ENCODE data around the gene CELF3. TPM values are rescaled to one million over a fixed set of nuclear protein-coding genes. Genes with fewer than 3 reads are reported as not detected.

Gene CELF3
- total RNA-seq, 2 experiments from 2014 or later = not detected

GRCh38 chr1:151655371-151655770 is 61.2 kb downstream of the CELF3 start:
- POLR2A ChIA-PET = no interaction called here
- CTCF ChIA-PET = no interaction called here

- ChIA-PET CTCF (no interaction called here), POLR2A (interaction anchor here (0.6 to 0.7 kb wide), 2 partner anchors 186 to 255 kb away, joined by 3 to 4 read pairs; partner anchors contain the start of gene C2CD4D)
Measured at GRCh38 chr1:151653397-151653796, 63.2 kb downstream of the CELF3 start.

Other genes starting within 250 kb of the CELF3 start
- gene CGN, start 205.4 kb downstream of the CELF3 start, total RNA-seq = 1 to 10 TPM; 1.2 to 1.8 TPM
- 1 to 10 TPM; 2.3 to 2.7 TPM for gene TUFT1, start 176.5 kb downstream of the CELF3 start, total RNA-seq
- 10 to 100 TPM; 33.1 to 33.8 TPM for gene SNX27, start 104.8 kb downstream of the CELF3 start, total RNA-seq
- not detected for gene RIIAD1, start 4.7 kb upstream of the CELF3 start, total RNA-seq
- 100 to 1,000 TPM; 161 to 169 TPM for gene MRPL9, start 46.7 kb upstream of the CELF3 start, total RNA-seq
- gene TDRKH, start 73.7 kb upstream of the CELF3 start, total RNA-seq = 10 to 100 TPM; 12.7 to 13.1 TPM
- under 1 TPM; 0.08 to 0.13 TPM for gene LINGO4, start 88.6 kb upstream of the CELF3 start, total RNA-seq
- 1 to 10 TPM in 1 of 2 experiments, under 1 TPM in 1; 0.90 to 1.3 TPM for gene RORC, start 115.0 kb upstream of the CELF3 start, total RNA-seq
- gene C2CD4D, start 123.0 kb upstream of the CELF3 start, total RNA-seq = 1 to 10 TPM; 1.5 to 1.7 TPM
- gene THEM5, start 136.9 kb upstream of the CELF3 start, total RNA-seq = not detected
- gene THEM4, start 192.7 kb upstream of the CELF3 start, total RNA-seq = 10 to 100 TPM; 28.7 to 31.8 TPM

Measured in activated CD8-positive, alpha-beta memory T cell treated with anti-CD3 and anti-CD28 coated beads for 36 hours (primary cell).